B cell (primary cell): ENCODE results near the gene MRPL36.

ENCODE experiments used
- EZH2 ChIP-seq: IDR thresholded peaks from 2 replicates; pipeline ENCODE4 v1.6.1; 2012; ENCODE audit warnings: borderline replicate concordance, low read depth, mild to moderate bottlenecking, moderate library complexity, low read length; ENCODE audit not compliant: insufficient read depth, poor library complexity, severe bottlenecking
- TF ChIP-seq, protein P1 (sequence below): fragments of 200-600 bp; IDR thresholded peaks from one replicate; pipeline ENCODE4 v1.8.0; 2022; ENCODE audit warnings: antibody characterized with exemption, mild to moderate bottlenecking

GRCh38 chr5:1805326-1805725 lies 5.7 kb upstream of the MRPL36 start:
- TF ChIP-seq, protein P1, sequence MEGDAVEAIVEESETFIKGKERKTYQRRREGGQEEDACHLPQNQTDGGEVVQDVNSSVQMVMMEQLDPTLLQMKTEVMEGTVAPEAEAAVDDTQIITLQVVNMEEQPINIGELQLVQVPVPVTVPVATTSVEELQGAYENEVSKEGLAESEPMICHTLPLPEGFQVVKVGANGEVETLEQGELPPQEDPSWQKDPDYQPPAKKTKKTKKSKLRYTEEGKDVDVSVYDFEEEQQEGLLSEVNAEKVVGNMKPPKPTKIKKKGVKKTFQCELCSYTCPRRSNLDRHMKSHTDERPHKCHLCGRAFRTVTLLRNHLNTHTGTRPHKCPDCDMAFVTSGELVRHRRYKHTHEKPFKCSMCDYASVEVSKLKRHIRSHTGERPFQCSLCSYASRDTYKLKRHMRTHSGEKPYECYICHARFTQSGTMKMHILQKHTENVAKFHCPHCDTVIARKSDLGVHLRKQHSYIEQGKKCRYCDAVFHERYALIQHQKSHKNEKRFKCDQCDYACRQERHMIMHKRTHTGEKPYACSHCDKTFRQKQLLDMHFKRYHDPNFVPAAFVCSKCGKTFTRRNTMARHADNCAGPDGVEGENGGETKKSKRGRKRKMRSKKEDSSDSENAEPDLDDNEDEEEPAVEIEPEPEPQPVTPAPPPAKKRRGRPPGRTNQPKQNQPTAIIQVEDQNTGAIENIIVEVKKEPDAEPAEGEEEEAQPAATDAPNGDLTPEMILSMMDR: no peak
- no peak for TF ChIP-seq EZH2
